Retinal pigment epithelial cell (primary cell): Measurements from ENCODE around the gene RTTN.

ENCODE experiments used
- DNase-seq: peaks from one replicate; pipeline ENCODE4 v3.0.0-alpha.2; 2010; ENCODE audit warnings: low read depth
- H3K4me3 ChIP-seq: 2 replicates; pipeline ENCODE4 v1.5.1; 2011; ENCODE audit warnings: mild to moderate bottlenecking, low read length, control low read depth, moderate library complexity
- TF ChIP-seq, protein P1 (sequence below): conservative IDR thresholded peaks from 2 replicates; pipeline ENCODE4 v1.5.1; 2011; ENCODE audit warnings: low read depth, low read length, control low read depth, inconsistent platforms

The RTTN gene

DNA sequence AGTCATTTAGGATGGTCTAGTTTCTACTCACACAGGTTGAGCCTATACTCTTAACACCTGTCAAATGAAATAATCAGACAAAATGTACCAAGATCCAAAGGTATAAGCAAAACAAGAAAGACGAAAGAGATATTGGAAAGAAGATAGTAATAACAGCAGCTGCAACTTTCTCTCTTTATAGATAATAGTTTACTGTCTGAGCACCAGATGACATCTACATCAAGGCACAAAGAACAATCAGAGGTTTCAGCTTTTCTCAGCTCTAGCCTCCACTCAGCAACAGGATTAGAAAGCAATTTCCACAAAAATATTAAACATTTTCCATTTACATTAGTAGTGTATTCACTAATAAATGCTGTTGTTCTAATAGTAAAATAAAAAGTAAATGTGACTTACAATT is 66.3 kb downstream of the RTTN start:
- TF ChIP-seq, protein P1, sequence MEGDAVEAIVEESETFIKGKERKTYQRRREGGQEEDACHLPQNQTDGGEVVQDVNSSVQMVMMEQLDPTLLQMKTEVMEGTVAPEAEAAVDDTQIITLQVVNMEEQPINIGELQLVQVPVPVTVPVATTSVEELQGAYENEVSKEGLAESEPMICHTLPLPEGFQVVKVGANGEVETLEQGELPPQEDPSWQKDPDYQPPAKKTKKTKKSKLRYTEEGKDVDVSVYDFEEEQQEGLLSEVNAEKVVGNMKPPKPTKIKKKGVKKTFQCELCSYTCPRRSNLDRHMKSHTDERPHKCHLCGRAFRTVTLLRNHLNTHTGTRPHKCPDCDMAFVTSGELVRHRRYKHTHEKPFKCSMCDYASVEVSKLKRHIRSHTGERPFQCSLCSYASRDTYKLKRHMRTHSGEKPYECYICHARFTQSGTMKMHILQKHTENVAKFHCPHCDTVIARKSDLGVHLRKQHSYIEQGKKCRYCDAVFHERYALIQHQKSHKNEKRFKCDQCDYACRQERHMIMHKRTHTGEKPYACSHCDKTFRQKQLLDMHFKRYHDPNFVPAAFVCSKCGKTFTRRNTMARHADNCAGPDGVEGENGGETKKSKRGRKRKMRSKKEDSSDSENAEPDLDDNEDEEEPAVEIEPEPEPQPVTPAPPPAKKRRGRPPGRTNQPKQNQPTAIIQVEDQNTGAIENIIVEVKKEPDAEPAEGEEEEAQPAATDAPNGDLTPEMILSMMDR, result no peak
- no peak for DNase-seq
- no peak overlapping the region for H3K4me3 ChIP-seq

DNA sequence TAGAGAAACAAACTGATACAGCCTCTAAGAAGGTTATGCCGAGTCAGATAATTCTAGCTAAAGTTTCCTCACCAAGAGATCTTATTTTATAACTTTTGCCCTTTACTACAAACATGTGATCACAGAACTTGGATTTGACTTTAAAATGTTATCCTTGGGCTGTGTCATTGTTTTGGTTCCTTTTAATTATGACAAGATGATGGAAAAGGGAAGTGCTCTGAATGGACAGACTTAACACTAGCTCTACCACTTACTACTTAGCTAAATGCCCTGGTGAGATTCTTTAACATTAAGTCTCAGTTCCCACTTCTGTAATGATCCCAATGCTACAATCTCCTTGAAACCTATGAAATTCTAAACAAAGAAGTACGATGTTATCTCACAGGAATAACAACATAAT is 69.9 kb downstream of the RTTN start:
- TF ChIP-seq, protein P1, result no peak
- H3K4me3 ChIP-seq, result no peak overlapping the region
- DNase-seq, result no peak

DNA sequence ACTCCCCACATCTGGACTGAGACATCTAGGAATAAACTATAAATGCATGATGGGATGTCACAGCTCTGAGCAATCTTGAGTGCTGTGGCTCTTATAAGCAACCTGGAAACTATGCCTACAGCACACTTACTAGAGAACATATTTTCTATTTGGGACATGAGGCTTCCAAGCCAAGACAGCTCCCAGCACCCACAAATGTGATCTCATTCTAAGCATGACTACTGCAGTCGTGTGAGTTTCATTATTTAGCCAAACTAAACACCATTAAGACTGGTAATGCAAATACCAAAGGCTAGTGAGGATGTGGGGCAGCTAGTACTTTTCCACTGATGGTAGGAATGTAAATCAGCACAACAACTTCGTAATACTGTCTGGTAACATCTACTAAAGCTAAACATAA is 72.5 kb downstream of the RTTN start:
- TF ChIP-seq, protein P1, result no peak
- H3K4me3 ChIP-seq, result no peak overlapping the region
- peak; percentile 43 for DNase-seq

DNA sequence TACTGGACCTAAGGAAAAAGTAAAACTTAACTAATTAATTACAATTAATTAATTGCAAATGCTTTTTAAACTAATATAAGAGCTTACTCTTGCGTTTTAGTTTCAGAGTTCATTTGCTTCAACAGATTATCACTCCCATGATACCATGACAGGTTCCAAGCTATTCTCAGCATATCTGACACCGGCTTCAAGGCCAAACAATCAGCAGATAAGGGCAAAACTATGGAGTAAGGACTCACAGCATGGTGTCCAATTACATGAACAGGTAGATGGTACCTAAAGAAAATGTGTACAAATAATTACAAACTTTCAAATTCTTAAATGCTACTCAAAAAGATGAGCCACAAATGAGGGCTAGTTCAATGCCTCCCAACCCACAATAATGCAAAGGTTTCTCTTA is 77.2 kb downstream of the RTTN start:
- TF ChIP-seq, protein P1, result no peak
- no peak for DNase-seq
- no peak overlapping the region for H3K4me3 ChIP-seq

DNA sequence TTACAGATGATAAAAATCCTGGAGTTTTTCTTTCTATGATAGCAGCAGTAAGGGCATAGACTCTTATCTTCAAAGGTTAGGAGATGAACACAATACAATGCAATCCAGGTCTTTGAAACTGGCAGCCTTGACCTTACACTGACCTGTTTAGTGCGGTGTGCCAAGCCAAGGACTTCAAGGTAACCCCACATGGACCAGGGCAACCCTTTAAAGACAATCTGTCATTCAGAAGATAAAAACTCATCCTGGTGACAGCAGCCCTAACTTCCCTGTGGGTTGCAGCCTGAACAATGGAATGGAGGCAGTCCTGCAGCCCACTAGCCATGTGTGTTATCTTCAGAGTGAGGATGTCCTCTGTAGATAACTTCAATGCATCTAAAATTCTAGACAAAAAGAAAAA is 78.1 kb downstream of the RTTN start:
- TF ChIP-seq, protein P1, result no peak
- no peak overlapping the region for H3K4me3 ChIP-seq
- no peak for DNase-seq

DNA sequence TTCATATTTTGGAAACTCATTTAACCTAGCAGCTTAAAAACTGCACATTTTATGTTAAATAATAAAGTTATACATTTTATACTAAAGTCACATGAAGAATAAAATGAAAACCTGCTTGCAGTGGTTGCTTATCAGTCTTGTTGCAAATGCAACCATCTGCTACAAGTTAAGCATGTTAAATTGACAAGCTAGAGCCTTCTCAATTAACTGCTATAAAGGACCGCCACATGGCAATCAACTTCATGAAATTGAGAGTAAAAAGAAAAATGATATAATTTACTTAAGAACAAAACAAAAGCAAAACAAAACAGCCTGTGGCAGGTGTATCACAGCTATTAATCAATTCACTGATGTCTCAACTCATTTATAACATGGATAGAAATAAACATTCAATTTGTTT is 78.7 kb downstream of the RTTN start:
- H3K4me3 ChIP-seq, result no peak overlapping the region
- TF ChIP-seq, protein P1, result no peak
- no peak for DNase-seq

DNA sequence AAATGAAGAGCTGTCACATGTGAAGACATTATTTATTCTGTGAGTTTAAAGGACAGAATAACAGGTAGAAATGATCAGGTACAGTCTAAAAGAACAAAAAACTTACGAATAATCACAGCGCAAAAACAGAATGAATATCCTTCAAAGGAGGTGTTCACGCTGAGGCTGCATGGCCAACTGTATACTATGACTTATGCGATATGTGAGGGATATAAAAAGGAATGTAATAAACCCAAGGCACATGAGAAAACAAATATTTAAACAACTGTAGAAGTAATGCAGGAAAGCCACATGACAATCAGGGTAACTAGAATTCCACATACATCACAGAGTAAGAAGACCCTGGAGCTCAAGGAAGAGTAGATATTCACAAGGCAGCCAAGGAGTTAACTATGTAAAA is 81.3 kb downstream of the RTTN start:
- TF ChIP-seq, protein P1, result no peak

More for the DNA sequence above, 81.3 kb downstream of the RTTN start:
- no peak for DNase-seq
- no peak overlapping the region for H3K4me3 ChIP-seq
